ENCODE results near the gene PTGES.

PTGES gene

DNA sequence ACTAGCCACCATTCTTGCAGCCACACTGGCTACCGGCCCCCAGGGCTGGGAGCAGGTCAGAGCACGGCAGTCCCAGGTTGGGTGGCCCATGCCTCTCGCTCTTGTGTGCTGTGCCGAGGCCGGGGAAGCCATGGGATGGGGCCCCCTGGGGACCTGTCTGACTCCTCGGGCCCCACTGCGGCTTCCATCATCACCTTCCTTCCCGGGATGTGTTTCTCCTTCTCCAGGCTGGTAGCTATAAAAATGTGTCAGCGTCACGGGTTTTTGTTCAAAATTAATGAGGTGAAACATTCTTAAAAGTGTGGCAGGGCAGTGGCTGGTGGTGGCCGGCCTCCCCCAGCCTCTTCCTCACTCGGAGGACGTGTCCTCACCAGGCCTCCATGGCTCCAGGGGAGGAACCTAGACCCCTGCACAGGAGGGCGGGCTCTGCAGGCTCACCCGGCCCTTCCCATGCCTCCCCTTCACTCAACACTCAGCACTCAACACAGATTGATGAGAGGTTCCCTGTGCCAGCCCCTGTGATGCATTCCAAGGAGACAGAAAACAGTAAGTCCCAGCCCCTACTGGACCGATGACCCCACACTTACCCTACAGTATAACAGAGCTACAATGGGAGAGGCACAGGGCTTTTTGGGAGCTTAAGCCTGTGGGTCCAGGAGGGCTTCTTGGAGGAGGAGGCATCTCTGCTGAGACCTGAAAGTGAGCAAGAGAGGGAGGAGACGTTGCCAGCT is 43.2 kb downstream of the PTGES start:
- Histone ChIP-seq H3K9me3 (ENCODE audit: control insufficient read depth, insufficient read depth, low read length) (no peaks in the 10 kb centered on the region), H3K9ac (ENCODE audit: low read depth, low read length) (no peak overlapping the region), H3K4me1 (ENCODE audit: insufficient read depth, low read length) (peaks cover 10% of the 10 kb centered on the region; the same call in 1 of the 2 replicates), H3K36me3 (ENCODE audit: insufficient read depth, low read length) (no peaks in the 10 kb centered on the region)

DNA sequence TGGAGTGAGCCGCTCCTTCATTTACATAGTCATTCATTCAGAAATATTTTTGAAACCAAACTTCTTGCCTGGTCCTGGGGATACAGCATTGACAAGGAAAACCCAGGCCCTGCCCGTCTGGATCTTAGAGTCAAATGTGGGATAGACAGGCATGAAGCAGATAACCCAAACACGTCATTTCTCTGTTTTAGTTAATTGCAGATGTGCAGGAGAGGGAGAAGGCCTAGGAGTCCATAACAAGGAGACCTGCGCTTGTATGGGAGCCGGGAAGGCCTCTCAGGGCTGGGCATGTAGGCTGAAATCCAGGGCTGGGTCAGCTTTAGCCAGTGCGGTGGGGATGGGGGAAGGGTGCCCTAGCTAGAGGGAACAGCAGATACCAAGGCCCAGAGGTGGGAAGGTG is 44.0 kb downstream of the PTGES start:
- Histone ChIP-seq H3K9me3 (ENCODE audit: control insufficient read depth, insufficient read depth, low read length) (no peaks in the 10 kb centered on the region), H3K36me3 (ENCODE audit: insufficient read depth, low read length) (no peaks in the 10 kb centered on the region), H3K9ac (ENCODE audit: low read depth, low read length) (no peak overlapping the region), H3K4me1 (ENCODE audit: insufficient read depth, low read length) (peaks cover 10% of the 10 kb centered on the region; the same call in 1 of the 2 replicates)

DNA sequence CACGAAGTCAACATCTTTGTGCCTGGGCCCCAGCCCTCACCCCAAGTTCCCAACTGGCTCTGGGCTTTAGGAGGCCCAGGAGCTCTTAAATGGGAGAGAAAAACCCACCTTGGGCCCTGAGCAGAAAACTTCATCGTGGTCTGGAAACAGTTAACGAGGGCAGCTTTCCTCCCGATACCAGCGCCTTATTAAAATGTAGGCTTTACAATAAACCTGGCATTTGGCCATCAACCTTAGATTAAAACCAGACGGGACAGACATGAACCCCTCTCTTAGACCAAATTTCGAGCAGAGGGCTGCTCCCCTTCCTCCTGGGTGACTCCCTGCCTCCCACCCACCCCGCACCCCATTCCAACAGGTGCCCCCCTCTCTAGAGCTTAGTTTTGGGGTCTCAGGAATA is 48.0 kb downstream of the PTGES start:
- Histone ChIP-seq H3K4me1 (ENCODE audit: insufficient read depth, low read length) (no peaks in the 10 kb centered on the region; the same call in 1 of the 2 replicates), H3K9me3 (ENCODE audit: control insufficient read depth, insufficient read depth, low read length) (no peaks in the 10 kb centered on the region), H3K36me3 (ENCODE audit: insufficient read depth, low read length) (no peaks in the 10 kb centered on the region), H3K9ac (ENCODE audit: low read depth, low read length) (no peak overlapping the region)

DNA sequence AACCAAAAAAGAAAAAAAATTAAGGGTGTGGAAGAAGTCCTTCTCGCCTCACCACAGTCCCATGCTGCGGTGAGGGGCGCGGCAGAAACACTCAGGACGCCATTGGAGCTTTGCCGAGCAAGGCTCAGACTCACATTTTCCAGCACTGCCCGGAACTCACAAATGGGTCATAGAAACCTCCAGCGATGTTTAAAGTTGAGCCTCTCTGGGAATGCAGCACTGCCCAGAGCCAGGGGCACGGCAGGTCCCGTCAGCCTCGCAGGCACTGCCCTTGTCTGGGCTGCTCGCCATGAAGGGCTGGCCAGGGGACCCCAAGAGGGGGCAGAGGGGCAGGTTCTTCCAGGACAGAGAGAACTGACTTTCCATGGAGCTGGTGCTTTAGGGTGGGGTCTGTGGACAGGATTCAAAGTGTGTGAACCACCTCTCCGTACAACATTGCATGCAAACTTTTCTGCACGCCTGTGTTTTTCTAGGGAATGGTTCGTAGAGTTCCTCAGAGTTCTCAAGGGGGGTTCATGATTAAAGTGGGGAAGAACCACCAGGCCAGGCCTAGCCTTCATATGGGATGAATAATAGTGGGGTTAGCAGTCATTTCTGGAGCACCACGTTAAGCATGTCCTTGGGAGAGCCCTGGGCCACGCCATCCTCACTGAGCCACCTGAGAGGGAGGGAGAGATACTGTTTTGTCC is 49.0 kb downstream of the PTGES start:
- Histone ChIP-seq H3K9ac (ENCODE audit: low read depth, low read length) (no peak overlapping the region), H3K9me3 (ENCODE audit: control insufficient read depth, insufficient read depth, low read length) (no peaks in the 10 kb centered on the region), H3K36me3 (ENCODE audit: insufficient read depth, low read length) (no peaks in the 10 kb centered on the region), H3K4me1 (ENCODE audit: insufficient read depth, low read length) (no peaks in the 10 kb centered on the region; the same call in 1 of the 2 replicates)

DNA sequence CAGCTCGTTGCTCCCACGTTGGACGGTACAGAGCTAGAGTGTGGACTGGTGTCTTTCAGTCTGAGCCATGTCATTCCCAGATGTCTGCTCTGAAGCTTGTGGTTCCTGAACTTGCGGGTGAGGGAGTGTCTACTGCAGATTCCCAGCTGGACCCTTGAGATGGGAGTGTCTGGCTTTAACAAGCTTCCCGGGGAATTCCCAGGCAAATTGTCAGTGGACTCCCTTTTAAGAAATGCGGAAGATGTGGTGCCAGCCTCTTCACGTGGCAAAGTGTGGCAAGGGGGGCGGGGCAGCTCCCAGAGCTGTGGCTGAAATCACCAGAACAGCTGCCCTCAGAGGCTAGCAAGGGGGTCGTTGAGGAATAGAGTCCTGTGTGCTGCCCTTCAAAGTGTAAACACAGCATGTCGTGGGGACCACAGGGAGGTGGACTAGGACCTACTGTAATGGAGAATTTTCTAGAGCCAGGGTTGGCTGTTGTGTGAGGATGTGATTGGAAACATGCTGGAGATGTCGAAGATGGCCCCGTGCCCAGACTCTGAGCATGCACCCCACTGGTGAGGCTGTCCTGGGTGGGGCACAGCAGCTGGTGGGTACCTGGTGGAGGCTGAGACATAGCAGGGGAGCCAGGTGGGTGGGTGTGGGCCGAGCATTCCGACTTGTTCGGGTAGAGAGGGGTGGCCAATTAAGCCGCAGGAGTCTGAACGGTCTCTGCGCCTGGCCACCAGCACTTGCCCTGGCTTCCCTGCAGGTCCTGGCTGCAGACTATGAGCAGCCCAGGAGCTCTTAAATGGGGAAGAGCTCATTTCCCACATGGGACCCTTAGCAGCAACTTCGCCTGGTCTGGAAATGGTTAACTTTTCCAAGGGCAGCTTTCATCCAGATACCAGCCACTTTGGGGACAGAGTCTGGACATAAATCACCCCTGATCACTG is 50.0 kb downstream of the PTGES start:
- Histone ChIP-seq H3K4me1 (ENCODE audit: insufficient read depth, low read length) (no peaks in the 10 kb centered on the region; the same call in 1 of the 2 replicates), H3K9me3 (ENCODE audit: control insufficient read depth, insufficient read depth, low read length) (no peaks in the 10 kb centered on the region), H3K36me3 (ENCODE audit: insufficient read depth, low read length) (no peaks in the 10 kb centered on the region), H3K9ac (ENCODE audit: low read depth, low read length) (no peak overlapping the region)

DNA sequence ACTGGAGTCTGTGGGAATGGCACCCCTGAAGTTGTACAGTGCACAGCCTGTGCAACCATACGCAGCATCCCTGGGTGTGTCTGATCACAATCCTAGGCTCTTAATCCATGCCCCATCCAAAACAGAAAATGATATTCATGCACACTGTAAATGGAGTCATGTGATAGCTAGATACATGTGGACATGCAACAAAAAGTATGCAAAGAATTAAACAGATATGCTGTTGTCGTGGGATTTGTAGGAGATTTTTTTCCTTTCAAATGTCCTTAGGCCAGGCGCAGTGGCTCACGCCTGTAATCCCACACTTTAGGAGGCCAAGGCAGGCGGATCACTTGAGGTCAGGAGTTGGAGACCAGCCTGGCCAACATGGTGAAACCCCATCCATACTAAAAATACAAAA is 51.3 kb downstream of the PTGES start:
- no peaks in the 10 kb centered on the region; the same call in 1 of the 2 replicates for H3K4me1 ChIP-seq (ENCODE audit: insufficient read depth, low read length)

DNA sequence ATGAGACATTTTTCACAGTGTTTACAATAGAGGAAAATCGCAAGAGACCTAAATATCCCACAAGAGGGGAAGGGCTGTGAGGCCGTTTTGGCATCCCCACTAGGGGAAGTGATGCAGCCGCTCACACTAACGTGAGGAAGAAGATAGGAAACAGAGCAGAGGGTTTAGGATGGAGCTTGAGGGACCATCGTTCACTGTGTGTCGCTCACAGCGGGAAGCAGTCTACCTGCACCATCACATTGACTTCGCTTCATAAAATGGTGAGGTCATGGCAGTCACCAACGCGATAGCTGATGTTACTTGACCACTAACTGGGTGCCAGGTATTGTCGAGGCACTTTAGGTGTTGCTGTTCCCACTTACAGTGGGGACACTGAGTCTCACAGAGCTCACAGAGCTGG is 51.8 kb downstream of the PTGES start:
- Histone ChIP-seq H3K9me3 (ENCODE audit: control insufficient read depth, insufficient read depth, low read length) (no peaks in the 10 kb centered on the region), H3K4me1 (ENCODE audit: insufficient read depth, low read length) (no peaks in the 10 kb centered on the region; the same call in 1 of the 2 replicates), H3K36me3 (ENCODE audit: insufficient read depth, low read length) (no peaks in the 10 kb centered on the region), H3K9ac (ENCODE audit: low read depth, low read length) (no peak overlapping the region)

More for the DNA sequence above, 51.3 kb downstream of the PTGES start:
- no peaks in the 10 kb centered on the region for H3K9me3 ChIP-seq (ENCODE audit: control insufficient read depth, insufficient read depth, low read length)
- no peaks in the 10 kb centered on the region for H3K36me3 ChIP-seq (ENCODE audit: insufficient read depth, low read length)
- H3K9ac ChIP-seq (ENCODE audit: low read depth, low read length) = no peak overlapping the region

DNA sequence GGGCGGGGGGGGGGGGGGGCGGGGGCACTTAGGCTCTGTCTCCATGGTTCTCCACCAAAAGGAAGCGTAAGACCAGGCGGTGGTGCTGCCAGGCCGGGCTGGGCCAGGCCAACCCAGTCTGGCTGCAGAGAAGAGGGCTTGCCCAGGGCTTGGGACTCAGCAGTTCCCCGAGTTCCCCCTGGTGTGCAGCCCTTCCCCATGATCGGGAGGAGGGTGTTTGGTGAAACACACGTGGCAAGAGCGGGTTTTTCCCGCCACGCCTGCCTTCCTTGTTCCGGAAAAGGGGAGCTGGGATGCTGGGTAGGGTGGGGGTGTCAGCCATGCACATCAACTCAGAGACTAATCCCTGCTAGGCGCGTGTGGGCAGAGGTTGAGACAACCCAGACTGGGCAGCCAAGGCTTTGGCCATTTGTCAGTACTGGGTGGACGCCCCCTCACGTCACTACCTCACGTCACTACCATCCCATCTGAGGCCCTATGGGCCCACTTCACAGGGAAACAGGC is 54.5 kb downstream of the PTGES start:
- H3K4me1 ChIP-seq (ENCODE audit: insufficient read depth, low read length) = no peaks in the 10 kb centered on the region; the same call in 1 of the 2 replicates
- no peaks in the 10 kb centered on the region for H3K36me3 ChIP-seq (ENCODE audit: insufficient read depth, low read length)
- H3K9me3 ChIP-seq (ENCODE audit: control insufficient read depth, insufficient read depth, low read length) = no peaks in the 10 kb centered on the region
- no peak overlapping the region for H3K9ac ChIP-seq (ENCODE audit: low read depth, low read length)

DNA sequence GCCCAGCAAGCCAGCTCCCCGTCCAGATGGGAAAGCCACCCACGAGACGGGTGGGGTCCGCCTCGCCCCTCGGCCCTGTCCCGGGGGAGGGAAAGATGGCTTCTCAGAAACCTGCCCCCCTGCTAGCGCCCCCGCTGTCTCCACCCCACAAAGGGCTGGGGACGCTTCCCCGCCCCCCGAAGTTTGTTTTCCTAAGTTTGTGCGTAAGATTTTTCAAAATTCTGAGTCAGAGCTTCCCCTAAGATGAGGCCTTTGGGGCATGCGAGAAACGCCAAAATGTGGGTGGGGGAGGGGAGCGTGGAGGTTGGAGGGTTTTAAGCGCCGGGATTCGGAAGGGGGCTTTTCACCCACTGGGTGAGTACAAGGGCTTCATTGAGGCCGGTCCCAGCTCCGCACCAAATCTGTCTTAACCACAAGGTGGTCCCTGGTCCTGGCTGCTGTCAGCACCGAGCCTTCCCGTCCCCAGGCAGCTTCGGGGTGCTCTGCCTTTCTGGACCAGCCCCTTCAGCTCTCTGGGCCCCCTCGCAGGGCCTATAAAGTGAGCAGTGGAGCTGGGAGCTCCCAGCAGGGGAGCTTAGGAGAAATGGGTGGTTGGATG is 55.1 kb downstream of the PTGES start:
- Histone ChIP-seq H3K9ac (ENCODE audit: low read depth, low read length) (peak overlapping the region; percentile 91), H3K9me3 (ENCODE audit: control insufficient read depth, insufficient read depth, low read length) (no peaks in the 10 kb centered on the region), H3K4me1 (ENCODE audit: insufficient read depth, low read length) (no peaks in the 10 kb centered on the region; the same call in 1 of the 2 replicates), H3K36me3 (ENCODE audit: insufficient read depth, low read length) (no peaks in the 10 kb centered on the region)

DNA sequence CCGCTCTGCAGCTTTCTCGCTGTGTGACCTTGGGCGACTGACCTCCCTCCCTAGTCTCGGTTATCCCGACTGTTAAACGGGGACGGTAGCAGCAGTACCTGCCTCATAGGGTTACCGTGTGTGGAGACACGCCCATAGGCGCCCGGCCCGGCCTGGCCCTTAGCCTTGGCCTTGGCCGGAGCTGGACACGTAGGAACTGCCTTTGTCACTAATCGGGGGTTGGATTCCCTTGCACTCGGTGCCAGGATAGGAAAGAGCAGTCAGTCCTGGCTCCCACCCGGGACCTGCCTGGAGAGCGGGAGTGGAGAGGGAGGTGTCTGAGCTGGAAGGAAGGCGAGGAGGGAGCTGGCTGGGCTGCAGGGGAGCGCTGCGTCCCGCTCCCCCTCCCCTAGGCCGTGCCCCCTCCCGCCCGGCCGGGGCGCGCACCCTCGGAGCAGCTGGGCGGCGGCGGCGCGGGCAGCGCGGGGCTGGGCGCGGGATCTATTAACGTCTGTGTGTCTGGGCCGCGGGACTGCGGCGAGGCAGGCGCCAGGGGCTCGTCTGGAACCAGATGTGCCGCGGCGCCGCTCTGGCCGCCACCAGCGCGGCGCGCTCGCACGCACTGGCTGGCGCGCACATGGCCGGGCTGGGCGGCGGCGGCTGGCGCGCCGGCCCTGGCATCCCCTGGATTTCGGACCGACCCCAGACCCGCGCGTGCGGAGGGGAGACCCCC is 55.7 kb downstream of the PTGES start:
- H3K9ac ChIP-seq (ENCODE audit: low read depth, low read length) = peak overlapping the region; percentile 91
- no peaks in the 10 kb centered on the region for H3K9me3 ChIP-seq (ENCODE audit: control insufficient read depth, insufficient read depth, low read length)
- H3K4me1 ChIP-seq (ENCODE audit: insufficient read depth, low read length) = no peaks in the 10 kb centered on the region; the same call in 1 of the 2 replicates
- no peaks in the 10 kb centered on the region for H3K36me3 ChIP-seq (ENCODE audit: insufficient read depth, low read length)

DNA sequence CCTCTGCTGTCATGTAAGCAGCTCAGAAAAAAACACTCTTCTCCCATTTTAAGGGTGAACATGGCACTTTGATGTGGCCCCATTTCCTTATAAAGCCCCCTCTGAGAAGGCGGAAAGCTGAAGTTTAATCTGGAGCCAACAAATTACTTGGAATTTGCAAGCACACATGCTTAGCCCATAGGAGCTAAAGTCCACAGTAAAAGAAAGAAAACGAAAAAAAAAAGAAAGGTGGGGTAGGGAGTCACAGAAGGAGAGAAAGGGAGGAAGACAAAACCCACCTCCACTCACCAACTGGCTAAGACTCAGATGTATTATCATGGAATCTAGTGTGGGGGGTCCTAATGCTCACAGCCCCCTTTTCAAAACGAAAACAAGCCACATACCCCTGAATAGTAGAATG is 57.0 kb downstream of the PTGES start:
- Histone ChIP-seq H3K9ac (ENCODE audit: low read depth, low read length) (no peak overlapping the region), H3K36me3 (ENCODE audit: insufficient read depth, low read length) (no peaks in the 10 kb centered on the region), H3K9me3 (ENCODE audit: control insufficient read depth, insufficient read depth, low read length) (no peaks in the 10 kb centered on the region), H3K4me1 (ENCODE audit: insufficient read depth, low read length) (no peaks in the 10 kb centered on the region; the same call in 1 of the 2 replicates)

DNA sequence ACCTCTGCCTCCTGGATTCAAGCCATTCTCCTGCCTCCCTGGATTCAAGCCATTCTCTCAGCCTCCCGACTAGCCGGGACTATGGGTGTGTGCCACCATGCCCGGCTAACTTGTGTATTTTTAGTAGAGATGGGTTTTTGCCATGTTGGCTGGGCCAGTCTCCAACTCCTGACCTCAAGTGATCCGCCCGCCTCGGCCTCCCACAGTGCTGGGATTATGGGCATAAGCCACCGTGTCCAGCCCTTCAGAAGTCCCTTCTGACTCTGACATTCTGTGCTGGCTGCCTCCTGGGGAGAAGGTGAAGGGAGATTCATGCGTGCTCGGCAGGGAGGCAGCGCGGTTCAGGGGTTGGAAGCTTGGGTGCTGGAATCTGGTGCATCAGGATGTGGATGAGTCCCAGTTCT is 58.6 kb downstream of the PTGES start:
- no peaks in the 10 kb centered on the region for H3K9me3 ChIP-seq (ENCODE audit: control insufficient read depth, insufficient read depth, low read length)
- no peak overlapping the region for H3K9ac ChIP-seq (ENCODE audit: low read depth, low read length)
- no peaks in the 10 kb centered on the region for H3K36me3 ChIP-seq (ENCODE audit: insufficient read depth, low read length)
- H3K4me1 ChIP-seq (ENCODE audit: insufficient read depth, low read length) = no peaks in the 10 kb centered on the region; the same call in 1 of the 2 replicates

DNA sequence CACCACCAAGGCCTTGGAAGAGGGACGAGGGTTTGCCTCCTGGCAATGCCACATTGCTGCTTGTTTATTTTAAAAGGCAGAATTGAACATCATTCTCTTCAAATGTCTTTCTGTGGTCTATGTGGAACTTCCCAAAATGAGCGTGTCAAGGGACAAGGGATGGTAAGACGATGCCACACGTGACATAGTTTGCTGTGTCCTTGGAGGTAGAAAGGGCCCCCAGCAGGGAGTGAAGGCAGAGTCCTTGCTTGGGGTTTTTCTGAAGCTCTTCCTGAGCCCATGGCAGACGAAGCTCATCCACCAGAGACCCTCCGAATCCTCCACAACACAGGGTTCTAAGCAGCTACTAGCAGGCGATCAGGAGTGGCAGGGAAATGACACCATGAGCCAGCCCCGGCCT is 59.1 kb downstream of the PTGES start:
- Histone ChIP-seq H3K9ac (ENCODE audit: low read depth, low read length) (no peak overlapping the region), H3K36me3 (ENCODE audit: insufficient read depth, low read length) (no peaks in the 10 kb centered on the region), H3K9me3 (ENCODE audit: control insufficient read depth, insufficient read depth, low read length) (no peaks in the 10 kb centered on the region), H3K4me1 (ENCODE audit: insufficient read depth, low read length) (no peaks in the 10 kb centered on the region; the same call in 1 of the 2 replicates)

Data from ES-I3 (cell line).